HL-60 (cell line): ENCODE data around the gene NGFR.

Experiments
- DNase-seq, 2 experiments: peaks; one replicate each; pipeline ENCODE4 v3.0.0-alpha.2; 2010 to 2020; ENCODE audit warnings: low read depth in 1 of 2, low spot score in 1 of 2
- H3K27ac ChIP-seq: fragments of 250-450 bp; sonication (Bioruptor Pico); replicated peaks from 2 replicates; pipeline ENCODE4 v1.5.1; 2020; ENCODE audit warnings: mild to moderate bottlenecking, moderate library complexity
- H3K27me3 ChIP-seq: fragments of 250-450 bp; sonication (Bioruptor Pico); 2 replicates; pipeline ENCODE4 v1.5.1; 2021; ENCODE audit warnings: mild to moderate bottlenecking, moderate library complexity; ENCODE audit not compliant: insufficient read depth, poor library complexity, severe bottlenecking
- H3K4me3 ChIP-seq: replicated peaks from 2 replicates; pipeline ENCODE4 v1.5.1; 2011; ENCODE audit warnings: mild to moderate bottlenecking, control low read depth, low read length; ENCODE audit not compliant: insufficient read depth
- CTCF ChIP-seq: IDR thresholded peaks from one replicate; pipeline ENCODE4 v1.5.1; 2011; ENCODE audit warnings: low read length, control low read depth, inconsistent platforms; ENCODE audit not compliant: insufficient read depth
- GABPA ChIP-seq: IDR thresholded peaks from 2 replicates; pipeline ENCODE4 v1.6.1; 2012; ENCODE audit warnings: low read depth
- POLR2AphosphoS5 ChIP-seq: IDR thresholded peaks from 2 replicates; pipeline ENCODE4 v1.6.1; 2012; ENCODE audit warnings: low read depth
- REST ChIP-seq: IDR thresholded peaks from 2 replicates; pipeline ENCODE4 v1.6.1; 2012; ENCODE audit warnings: low read depth; ENCODE audit not compliant: insufficient replicate concordance
- SPI1 ChIP-seq: IDR thresholded peaks from 2 replicates; pipeline ENCODE4 v1.6.1; 2012; ENCODE audit warnings: low read depth, mild to moderate bottlenecking, borderline replicate concordance

The NGFR gene

GRCh38 chr17:49554694-49555494 is 59.8 kb downstream of the NGFR start:
- Histone ChIP-seq H3K4me3 (no peak overlapping the region), H3K27ac (no peak overlapping the region), H3K27me3 (no peaks in the 10 kb centered on the region)
- TF ChIP-seq CTCF (no peak), POLR2AphosphoS5 (no peak), REST (no peak), GABPA (no peak), SPI1 (no peak)
- DNase-seq, result no peak

DNA sequence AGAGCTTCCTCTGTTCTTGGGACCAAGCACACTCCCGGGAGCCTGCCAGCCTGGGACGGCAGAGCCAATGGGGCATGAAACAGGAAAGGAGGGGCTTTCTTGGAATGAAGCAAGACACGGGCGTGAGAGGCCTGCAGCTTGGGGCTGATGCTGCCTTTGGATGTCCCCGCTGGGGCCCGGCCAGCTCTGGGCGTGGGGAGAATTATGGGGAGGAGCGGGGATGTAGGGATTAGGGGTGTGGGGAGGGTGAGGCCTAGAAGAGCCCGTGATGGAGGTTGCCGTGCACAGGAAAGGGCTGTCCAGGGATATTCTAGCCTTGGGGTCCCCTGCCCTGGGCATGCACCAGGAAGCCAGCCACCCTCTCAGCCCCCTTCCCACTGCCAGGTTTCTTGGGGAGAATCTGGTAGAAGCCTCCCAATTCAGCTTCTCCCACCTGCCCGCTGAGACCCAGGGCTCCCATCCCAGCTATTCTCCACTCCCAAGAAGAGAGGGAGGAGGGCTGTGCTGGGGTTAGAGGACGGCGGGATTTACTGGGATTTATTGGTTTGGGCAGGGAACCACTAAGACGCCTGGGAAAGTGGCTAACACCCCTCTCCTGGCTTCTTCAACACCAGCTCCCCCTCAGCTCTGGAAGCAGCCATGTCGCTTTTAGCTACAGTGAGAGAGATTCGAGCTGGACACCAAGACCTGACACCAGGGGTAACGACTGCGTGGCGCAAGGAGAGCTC is 60.6 kb downstream of the NGFR start:
- Histone ChIP-seq H3K27ac (no peak overlapping the region), H3K4me3 (no peak overlapping the region), H3K27me3 (no peaks in the 10 kb centered on the region)
- no peak for TF ChIP-seq SPI1
- TF ChIP-seq CTCF, result no peak
- no peak for TF ChIP-seq REST
- TF ChIP-seq GABPA, result no peak
- no peak for TF ChIP-seq POLR2AphosphoS5
- DNase-seq, result no peak

DNA sequence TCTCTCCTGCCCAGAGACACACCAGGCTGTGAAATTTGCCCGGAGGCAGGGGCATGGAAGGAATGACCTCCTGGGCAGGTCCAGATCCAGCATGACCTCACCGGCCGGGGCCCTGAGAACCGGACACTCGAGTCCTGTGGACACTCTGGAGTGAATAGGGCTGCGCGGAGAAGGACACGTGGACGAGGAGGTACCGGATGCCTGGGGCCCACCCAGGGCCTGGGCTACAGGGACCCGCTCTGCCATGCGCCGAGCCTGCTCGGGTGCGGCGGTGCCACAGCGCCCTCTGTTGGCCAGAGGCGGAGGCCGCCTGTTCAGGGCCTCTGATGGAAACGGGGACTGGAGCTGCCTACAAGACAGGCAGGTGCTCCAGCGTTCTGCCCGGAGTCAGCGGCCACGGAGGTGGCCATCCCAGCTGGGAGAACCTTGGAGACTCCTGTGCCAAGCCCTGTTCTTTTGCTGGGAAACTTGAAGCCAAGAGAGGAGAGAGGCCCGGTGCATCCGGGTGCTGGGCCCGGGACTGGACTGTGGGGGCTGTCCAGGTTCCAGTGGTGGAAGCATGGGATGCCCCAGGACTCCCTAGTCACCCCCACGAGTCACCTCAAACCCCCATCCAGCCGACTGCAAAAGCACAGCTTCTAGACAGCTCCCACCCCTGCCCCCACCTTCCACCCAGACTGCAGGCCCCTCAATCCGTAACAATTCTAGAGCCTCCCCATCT is 61.3 kb downstream of the NGFR start:
- Histone ChIP-seq H3K27me3 (no peaks in the 10 kb centered on the region), H3K4me3 (no peak overlapping the region), H3K27ac (no peak overlapping the region)
- no peak for TF ChIP-seq SPI1
- no peak for TF ChIP-seq GABPA
- TF ChIP-seq CTCF, result peak; percentile 87
- peak in 1 of 2 experiments; percentile 70 for DNase-seq
